Smooth muscle cell (in vitro differentiated cells): ENCODE results near the gene PPM1M. TPM values are rescaled to one million over a fixed set of nuclear protein-coding genes. Genes with fewer than 3 reads are reported as not detected.

Source experiments
- DNase-seq: peaks from one replicate; lab custom pipeline; 2025; ENCODE audit not compliant: unreplicated experiment; lab: John Stamatoyannopoulos, UW
- H2AFZ ChIP-seq: fragments of 200-600 bp; sonication (generic); 2 replicates; pipeline ENCODE4 v1.6.0; 2016; ENCODE audit warnings: antibody characterized with exemption, low read depth, mild to moderate bottlenecking
- H3F3A ChIP-seq: fragments of 200-600 bp; sonication (generic); 2 replicates; pipeline ENCODE4 v1.6.0; 2017; ENCODE audit warnings: antibody characterized with exemption, low read depth
- H3K27ac ChIP-seq: fragments of 200-600 bp; sonication (generic); 2 replicates; pipeline ENCODE4 v1.5.1; 2016; ENCODE audit warnings: low read depth, mild to moderate bottlenecking
- H3K27me3 ChIP-seq: fragments of 200-600 bp; sonication (generic); 2 replicates; pipeline ENCODE4 v1.6.1; 2016; ENCODE audit warnings: low read depth, mild to moderate bottlenecking
- H3K36me3 ChIP-seq: fragments of 200-600 bp; sonication (generic); 2 replicates; pipeline ENCODE4 v1.5.1; 2016; ENCODE audit warnings: low read depth
- H3K4me1 ChIP-seq: fragments of 200-600 bp; sonication (generic); 2 replicates; pipeline ENCODE4 v1.5.1; 2016; ENCODE audit warnings: low read depth
- H3K4me2 ChIP-seq: fragments of 200-600 bp; sonication (generic); 2 replicates; pipeline ENCODE4 v1.6.0; 2016; ENCODE audit warnings: mild to moderate bottlenecking
- H3K4me3 ChIP-seq: fragments of 200-600 bp; sonication (generic); 2 replicates; pipeline ENCODE4 v1.5.1; 2016; ENCODE audit warnings: mild to moderate bottlenecking
- H3K79me2 ChIP-seq: fragments of 200-600 bp; sonication (generic); 2 replicates; pipeline ENCODE4 v1.6.0; 2016; ENCODE audit warnings: low read depth, mild to moderate bottlenecking
- H3K9ac ChIP-seq: fragments of 200-600 bp; sonication (generic); 2 replicates; pipeline ENCODE4 v1.6.0; 2016; ENCODE audit warnings: low read depth
- H3K9me3 ChIP-seq: fragments of 200-600 bp; sonication (generic); replicated peaks from 2 replicates; pipeline ENCODE4 v1.5.1; 2016; ENCODE audit warnings: low read depth
- H4K20me1 ChIP-seq: fragments of 200-600 bp; sonication (generic); 2 replicates; pipeline ENCODE4 v1.6.0; 2016; ENCODE audit warnings: low read depth
- CTCF ChIP-seq: fragments of 200-600 bp; sonication (generic); IDR thresholded peaks from 2 replicates; pipeline ENCODE4 v1.5.1; 2017; ENCODE audit warnings: borderline replicate concordance, mild to moderate bottlenecking, antibody characterized with exemption; ENCODE audit not compliant: insufficient read depth, poor library complexity, severe bottlenecking
- WGBS: methylation state at CpG from one replicate; pipeline ENCODE4 v1.1.7; 2016; ENCODE audit warnings: low lambda C conversion rate; 5-methylcytosine and 5-hydroxymethylcytosine counted together
- polyA plus RNA-seq: library from polyadenylated mRNA; unstranded; fragments of >200 nt; fragmentation: Nextera tagmentation; extraction: Ambion mirVana; gene quantifications from 2 replicates; pipeline ENCODE4 v1.2.1, GENCODE V29; 2016
- total RNA-seq: library from RNA; depleted of rRNA; stranded (reverse); fragments of >200 nt; gene quantifications from 2 replicates; pipeline ENCODE4 v1.2.3, GENCODE V29; 2014

The PPM1M gene
- total and polyA plus RNA-seq, 2 experiments from 2014 or later, result 7.0 to 11.0 TPM

- Histone ChIP-seq H3K27me3 (no peaks in the 10 kb centered on the region), H4K20me1 (peaks cover 45% of the 10 kb centered on the region), H3K36me3 (no peaks in the 10 kb centered on the region), H3K9ac (no peak overlapping the region), H3K27ac (no peak overlapping the region), H3K9me3 (no peaks in the 10 kb centered on the region), H3K79me2 (peaks cover 13% of the 10 kb centered on the region), H3K4me1 (no peaks in the 10 kb centered on the region), H3K4me2 (no peak overlapping the region), H3K4me3 (no peak overlapping the region), H2AFZ (no peak overlapping the region), H3F3A (no peaks in the 10 kb centered on the region)
- 98% methylated on average over 13 of the region's 13 CpGs for WGBS
- no peak for DNase-seq
- no peak for TF ChIP-seq CTCF
Observed at GRCh38 chr3:52229656-52230055, 15.9 kb upstream of the PPM1M start.

DNA sequence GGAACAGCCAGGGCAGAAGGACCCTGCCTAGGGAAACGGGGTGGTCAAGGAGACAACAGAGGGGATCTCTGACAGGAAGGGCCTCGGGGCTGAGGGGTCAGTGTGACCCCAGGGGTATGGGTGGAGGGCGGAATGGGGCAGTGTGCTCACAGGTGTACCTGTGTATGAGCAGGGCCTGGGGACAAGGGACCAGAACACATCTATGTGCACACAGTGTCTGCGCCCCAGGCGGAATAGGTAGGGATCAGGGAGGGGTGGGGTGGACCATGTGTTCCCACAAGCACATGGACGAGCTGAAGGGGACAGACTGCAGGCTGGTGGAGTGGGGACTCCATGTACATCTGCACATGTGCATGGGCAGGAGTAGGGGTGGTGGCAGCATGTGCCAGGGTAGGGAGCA, 15.1 kb upstream of the PPM1M start:
- no peak for TF ChIP-seq CTCF
- Histone ChIP-seq H3K9me3 (no peaks in the 10 kb centered on the region), H2AFZ (no peak overlapping the region), H3K4me1 (no peaks in the 10 kb centered on the region), H4K20me1 (peaks cover 51% of the 10 kb centered on the region), H3F3A (no peaks in the 10 kb centered on the region), H3K27me3 (no peaks in the 10 kb centered on the region), H3K9ac (no peak overlapping the region), H3K4me3 (no peak overlapping the region), H3K79me2 (peaks cover 20% of the 10 kb centered on the region), H3K36me3 (no peaks in the 10 kb centered on the region), H3K4me2 (no peak overlapping the region), H3K27ac (no peak overlapping the region)
- no peak for DNase-seq
- 100% methylated on average over 6 of the region's 6 CpGs for whole genome bisulfite sequencing

- H3K4me2 ChIP-seq, result no peak overlapping the region
- H3K27ac ChIP-seq, result no peak overlapping the region
- H3K4me1 ChIP-seq, result no peaks in the 10 kb centered on the region
- H3K4me3 ChIP-seq, result no peak overlapping the region
- no peak for DNase-seq
- no peak for TF ChIP-seq CTCF
- H3K9me3 ChIP-seq, result no peaks in the 10 kb centered on the region
- WGBS, result 97% methylated on average over 16 of the region's 16 CpGs
- no peak overlapping the region for H2AFZ ChIP-seq
- H3F3A ChIP-seq, result no peaks in the 10 kb centered on the region
- peaks cover 56% of the 10 kb centered on the region for H4K20me1 ChIP-seq
- no peaks in the 10 kb centered on the region for H3K36me3 ChIP-seq
- no peak overlapping the region for H3K9ac ChIP-seq
- no peaks in the 10 kb centered on the region for H3K27me3 ChIP-seq
- peaks cover 25% of the 10 kb centered on the region for H3K79me2 ChIP-seq
Observed at GRCh38 chr3:52230889-52231499, 14.6 kb upstream of the PPM1M start.

GRCh38 chr3:52231502-52232278, 13.9 kb upstream of the PPM1M start:
- DNase-seq, result peak; percentile 16
- no peaks in the 10 kb centered on the region for H3F3A ChIP-seq
- H3K27me3 ChIP-seq, result no peaks in the 10 kb centered on the region
- peak; percentile 82 for TF ChIP-seq CTCF
- no peak overlapping the region for H2AFZ ChIP-seq
- H3K4me3 ChIP-seq, result no peak overlapping the region
- no peak overlapping the region for H3K4me2 ChIP-seq
- H4K20me1 ChIP-seq, result peaks cover 62% of the 10 kb centered on the region
- no peak overlapping the region for H3K27ac ChIP-seq
- peaks cover 32% of the 10 kb centered on the region for H3K79me2 ChIP-seq
- no peaks in the 10 kb centered on the region for H3K36me3 ChIP-seq
- H3K9ac ChIP-seq, result no peak overlapping the region
- WGBS, result 86% methylated on average over 34 of the region's 34 CpGs
- H3K9me3 ChIP-seq, result no peaks in the 10 kb centered on the region
- no peaks in the 10 kb centered on the region for H3K4me1 ChIP-seq
